GM18861 (cell line): ENCODE measurements around the gene ORMDL2.
"Not testable (repeated sequence)": the region's sequence is repeated elsewhere in the genome, so short reads cannot be mapped to it uniquely, and the experiment has no call there.

ENCODE experiments used
- ATAC-seq: cut with Tn5 transposase; IDR thresholded peaks from one replicate; pipeline ENCODE4 v1.9.1; 2021; ENCODE audit not compliant: unreplicated experiment

The ORMDL2 gene

DNA sequence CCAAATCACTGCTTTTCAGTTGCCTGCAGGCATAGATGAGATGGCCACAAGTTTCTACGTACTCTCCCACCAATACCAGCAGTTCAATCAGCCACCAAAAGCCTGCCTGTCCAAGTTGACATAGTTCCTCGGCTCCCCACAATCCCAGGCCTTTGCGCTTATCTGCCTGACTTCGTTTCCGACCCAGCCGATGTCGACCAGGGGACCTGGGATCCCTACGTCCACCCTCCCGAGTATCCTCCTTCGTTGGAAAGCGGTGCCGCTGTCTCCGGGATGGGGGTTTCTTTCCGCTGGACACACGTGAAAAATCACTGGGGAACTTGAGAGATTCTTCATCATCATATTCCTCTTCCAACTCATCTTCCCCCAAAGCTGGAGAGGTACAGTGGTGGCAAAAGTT, 10.0 kb downstream of the ORMDL2 start:
- ATAC-seq, result no peak

DNA sequence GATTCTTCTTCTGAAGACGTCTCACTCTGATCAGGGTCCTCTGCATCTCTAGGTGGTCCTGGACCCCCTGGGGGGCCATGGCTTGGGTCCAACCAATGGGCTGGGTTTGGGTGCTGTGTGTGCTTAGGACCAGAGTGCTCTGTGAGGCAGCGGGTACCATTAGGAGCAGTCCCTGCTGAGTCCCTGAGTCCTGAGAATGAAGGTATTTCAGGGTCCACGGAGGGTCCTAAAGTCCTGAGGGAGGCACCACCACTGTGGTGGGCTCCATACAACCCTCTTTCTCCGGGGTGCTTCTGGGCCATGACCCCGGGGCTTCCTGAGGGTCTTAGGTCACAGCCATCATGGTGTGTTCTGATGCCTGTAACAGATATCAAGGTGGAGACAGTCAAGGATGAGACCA, 10.5 kb downstream of the ORMDL2 start:
- no peak for ATAC-seq

DNA sequence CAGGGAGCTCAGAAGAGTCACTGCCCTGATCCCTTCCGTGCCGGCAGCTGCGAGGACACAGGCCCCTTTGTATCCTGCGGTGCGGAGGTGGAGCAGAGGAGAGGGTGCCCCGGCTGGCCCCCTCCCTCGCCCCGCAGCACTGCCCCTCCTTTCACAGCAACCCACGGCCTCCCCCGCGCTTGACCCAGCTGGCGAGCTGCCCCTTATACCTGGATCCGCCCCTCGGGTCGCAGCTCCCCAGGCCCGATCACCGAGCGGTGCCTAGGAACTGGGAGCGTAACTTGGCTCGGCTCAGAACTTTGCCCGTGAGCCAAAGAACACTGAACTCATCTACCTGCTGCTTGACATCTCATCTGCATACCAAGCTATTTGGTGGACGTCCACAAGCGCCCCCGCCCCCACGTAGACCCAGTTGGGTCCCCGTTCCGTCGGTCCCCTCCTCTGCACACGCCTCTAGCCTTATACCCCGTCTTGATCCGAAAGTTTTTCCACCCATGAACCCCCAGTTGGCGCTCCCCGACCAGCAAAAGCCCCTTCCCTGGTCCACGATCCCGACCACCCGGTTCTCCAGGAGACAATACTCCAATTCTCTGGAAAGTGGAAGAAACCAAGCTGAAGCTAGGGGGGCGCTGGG, 12.2 kb downstream of the ORMDL2 start:
- ATAC-seq, result no peak

DNA sequence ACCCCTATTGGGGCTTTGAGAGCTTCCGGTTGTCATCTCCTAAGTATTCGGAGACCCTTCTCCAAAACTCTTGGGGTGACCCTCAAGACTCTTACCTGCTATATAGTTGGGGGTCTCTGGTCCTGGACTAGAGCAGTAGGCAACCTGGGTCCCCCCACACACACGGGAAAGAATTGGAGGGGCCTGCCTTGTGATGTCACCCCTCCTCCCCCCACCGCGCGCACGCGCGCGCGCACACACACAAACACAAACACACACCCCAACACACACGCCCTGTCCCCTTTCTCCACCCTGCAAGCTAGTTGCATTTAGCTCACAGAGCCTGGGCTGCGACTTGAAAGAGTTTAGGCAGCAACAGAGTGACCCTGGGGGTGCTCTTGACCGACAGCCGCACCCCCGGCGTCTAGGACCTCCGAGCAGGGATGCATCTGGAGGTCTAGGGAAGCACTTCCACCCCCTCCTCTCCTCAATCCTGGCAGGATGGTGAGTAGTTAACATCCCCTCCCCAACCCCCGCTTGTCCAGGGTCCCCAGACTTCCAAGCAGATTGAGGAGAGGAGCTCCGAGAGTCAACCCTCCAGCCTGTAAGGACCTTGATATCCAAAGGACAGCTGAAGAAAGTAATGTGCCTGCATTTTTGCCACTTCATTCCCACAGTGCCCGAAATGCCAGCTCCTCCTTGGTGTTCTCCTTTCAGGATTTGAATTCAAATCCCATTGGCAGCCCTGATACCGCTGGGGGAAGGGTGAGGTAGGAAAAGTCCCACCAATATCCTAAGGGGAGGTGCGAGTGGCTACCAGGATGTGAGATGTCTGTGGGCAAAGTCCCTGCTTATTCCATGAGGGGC, 13.0 kb downstream of the ORMDL2 start:
- no peak for ATAC-seq

DNA sequence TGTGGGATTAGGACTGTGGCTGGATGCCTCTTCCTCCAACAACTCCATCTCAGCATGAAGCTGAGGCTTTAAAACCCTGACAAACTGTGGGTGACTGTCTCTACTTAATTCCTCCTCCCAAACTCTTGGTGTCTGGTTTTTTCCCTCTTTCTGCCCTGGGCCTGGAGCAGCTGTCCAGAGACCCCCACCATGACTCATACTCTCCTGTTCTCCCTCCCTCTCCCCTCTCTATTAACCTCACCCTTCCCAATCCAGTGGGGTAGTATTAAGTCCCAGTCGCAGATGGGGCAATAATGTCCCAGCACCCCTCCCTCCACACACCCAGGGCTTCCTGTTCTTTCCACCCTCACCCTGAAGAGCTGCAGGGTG, 13.6 kb downstream of the ORMDL2 start:
- no peak for ATAC-seq

DNA sequence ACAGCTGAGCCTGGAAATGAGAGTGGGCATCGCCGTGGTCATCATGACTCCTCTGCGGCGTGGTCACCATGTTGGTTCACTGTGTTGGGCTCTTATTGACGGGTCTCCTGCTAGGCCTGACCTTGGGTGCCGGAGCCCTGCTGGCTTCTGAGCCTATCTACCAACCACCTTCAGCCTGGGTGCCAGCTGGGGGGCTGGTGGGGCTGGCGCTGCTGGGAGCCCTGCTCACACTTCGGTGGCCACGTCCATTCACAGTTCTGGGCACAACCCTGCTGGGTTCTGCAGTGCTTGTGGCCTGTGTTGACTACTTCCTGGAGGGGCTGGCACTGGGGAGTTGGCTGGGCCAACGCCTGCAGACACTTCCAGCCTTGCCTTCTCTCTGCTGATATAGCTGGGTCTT, 15.2 kb downstream of the ORMDL2 start:
- no peak for ATAC-seq

DNA sequence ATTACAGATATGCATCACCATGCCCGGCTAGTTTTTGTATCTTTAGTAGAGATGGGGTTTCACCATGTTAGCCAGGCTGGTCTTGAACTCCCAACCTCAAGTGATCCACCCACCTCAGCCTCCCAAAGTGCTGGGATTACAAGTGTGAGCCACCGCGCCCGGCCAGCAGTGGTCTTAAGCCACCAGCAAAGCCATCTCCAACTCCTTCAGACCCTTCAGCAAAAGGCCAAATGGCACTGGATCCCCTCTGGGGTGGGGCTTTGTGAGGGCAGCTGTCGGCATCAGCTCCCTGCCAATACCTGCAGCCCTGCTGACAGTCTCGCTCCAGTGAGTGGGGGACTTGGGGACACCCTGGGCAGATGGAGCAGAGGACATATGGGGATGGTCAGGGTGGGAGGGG, 16.6 kb downstream of the ORMDL2 start:
- ATAC-seq, result not testable (repeated sequence)

DNA sequence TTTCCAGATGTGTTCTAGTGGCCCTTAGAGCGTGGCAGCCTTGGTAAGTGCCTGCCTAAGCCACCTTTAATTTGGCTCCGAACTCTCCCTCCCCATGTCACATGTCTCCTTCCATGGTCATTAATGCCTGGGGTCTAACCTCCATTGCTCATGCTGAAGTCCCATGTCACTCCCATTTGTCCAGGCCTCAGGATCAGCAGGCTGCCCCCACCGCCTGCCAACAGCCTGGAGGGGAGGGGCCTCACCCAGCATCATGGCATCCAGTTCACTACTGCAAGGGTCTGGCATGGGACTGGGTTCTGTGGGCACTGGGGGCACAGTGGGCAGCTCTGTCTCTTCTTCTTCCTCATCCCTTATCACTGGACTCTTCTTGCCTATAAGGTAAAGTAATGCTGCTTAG, 20.5 kb downstream of the ORMDL2 start:
- no peak for ATAC-seq

DNA sequence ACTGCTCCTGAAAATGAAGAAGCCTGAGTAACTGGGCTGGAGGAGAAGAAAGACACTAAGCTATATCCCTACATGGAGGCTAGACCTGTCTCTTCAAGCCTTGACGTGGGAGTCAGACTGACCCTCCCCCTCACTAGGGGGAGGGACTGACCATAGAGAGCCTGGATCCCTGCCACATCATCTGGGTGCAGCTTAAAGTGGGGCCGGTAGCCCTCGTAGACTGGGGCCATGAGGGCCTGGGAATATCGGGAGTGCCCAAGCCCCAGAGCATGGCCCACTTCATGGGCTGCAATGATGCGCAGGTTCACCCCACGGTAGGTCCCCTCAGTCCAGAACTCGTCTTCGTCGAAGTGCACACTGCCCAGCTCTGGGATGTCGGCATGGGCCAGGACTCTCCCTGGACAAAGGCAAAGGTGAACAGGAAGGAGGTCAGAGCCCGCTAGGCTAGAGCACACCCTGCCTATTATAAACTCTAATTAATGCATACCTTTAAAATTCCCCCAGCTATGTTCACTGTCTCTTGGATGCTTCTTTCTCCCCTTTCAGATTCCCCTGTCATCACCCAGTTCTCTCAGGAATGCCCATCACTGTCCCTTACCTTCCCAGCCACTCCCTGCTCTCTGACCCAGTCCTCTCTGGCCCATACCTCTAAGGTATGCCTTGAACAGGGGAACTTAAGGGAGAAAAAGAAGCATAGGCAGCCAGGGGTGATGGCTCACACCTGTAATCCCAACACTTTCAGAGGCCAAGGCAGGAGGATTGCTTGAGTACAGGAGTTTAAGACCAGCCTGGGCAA, 21.7 kb downstream of the ORMDL2 start:
- ATAC-seq, result no peak

DNA sequence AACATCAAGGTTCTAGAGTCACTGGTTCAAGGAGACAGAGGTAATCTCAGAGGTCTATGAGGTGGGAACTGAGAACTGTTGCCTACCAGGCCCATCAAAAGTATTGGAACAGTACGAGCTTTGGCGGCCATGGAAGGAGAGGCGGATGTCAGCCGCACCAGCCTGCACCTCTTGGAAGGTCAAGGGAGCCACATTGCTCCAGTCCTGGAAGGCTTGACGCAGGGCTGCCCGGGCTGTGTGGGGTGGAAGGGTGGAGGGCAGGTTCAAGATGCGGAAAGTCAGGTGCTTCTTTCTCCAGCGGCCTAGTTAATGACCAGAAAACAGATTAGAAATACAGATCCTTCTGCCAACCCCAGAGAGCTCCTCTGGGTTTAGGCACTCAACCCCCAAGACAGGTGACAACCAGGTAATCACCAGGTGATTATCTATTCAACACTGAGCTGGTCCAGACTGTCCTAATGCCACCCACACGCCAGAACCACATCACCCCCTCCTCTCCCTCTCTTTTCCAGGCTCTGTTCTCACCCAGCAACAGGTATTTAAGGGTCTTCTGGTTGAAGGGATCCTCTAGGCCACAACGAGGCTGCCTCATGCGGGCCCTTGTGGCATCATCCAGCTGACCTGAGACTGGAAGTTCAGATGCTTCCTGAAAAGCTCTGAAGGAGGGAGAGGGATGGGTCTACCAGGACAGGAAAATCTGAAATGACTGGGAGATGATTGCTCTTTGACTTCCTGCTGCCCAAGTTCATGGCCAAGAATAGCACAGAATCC, 22.9 kb downstream of the ORMDL2 start:
- no peak for ATAC-seq

DNA sequence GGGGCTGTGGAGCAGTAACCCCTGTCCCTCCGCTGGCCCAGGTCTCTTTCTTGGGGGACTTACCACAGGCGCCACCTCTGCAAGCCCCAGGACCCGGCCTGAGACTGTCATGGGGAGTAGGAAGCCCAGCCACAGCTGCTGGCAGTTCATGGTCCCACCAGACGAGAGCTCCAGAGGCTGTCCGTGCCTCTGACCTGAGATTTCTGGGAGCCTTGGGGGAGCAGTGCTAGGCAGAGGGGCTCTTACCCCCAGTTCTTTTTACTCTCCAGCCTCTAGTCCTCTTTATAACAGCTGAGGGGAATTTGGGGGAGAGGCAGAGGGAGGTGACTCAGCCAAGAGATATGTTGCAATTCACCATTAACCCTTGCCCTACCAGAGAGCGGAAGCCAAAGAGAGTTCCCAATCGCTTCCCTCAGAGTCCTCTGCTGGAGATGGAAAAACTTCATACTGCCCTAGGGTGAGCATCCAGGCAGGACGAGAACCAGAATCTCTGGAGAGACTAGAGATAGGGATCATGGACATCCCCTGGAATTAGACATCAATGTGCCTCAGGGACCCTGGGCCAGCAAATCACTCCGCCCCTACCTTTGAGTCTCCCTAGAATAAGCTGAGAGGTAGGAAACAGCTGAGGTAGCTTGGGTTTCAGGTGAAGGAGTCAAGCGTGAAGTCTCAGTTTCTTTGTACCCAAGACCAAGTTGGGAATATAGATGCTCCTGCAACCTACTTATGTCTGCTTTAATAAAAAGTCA, 25.0 kb downstream of the ORMDL2 start, which contains the start of gene MMP19:
TSS of gene MMP19 (minus strand) at position 256 of the 749 bp plus-strand sequence. CDS start at position 150, 106 bp downstream.
- no peak for ATAC-seq

DNA sequence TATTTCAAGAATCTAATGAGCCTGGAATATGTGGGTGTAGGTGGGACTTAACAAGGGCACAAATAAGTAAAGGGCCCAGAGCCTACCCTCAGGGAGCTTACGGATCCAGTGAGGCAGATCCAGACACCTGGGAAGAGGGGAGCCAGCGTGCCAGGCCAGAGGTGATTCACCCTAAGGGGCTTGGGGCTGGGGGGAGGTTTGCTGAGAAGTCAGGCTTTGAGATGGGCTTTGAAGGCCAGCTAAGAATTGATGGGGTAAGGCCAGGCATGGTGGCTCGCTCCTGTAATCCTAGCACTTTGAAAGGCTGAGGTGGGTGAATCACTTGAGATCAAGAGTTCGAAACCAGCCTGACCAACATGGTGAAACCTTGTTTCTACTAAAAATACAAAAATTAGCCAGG, 25.6 kb downstream of the ORMDL2 start:
- no peak for ATAC-seq

DNA sequence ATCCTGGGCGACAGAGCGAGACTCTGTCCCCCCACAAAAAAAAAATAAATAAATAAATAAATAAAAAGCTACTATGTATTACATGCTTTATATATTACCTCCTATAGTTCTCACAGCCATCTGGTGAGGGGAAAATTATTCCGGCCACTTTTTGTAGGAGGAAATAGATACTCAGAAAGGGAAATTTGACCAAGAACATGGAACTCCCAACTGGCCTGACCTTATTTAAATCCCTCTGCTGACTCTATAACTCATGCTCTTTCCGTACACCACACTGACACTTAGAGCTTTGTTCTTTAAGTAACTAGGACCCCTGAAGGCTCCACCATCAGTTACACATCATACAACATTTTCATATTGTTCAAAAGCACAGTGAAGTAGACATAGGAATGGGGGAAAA, 27.1 kb downstream of the ORMDL2 start:
- ATAC-seq, result no peak

DNA sequence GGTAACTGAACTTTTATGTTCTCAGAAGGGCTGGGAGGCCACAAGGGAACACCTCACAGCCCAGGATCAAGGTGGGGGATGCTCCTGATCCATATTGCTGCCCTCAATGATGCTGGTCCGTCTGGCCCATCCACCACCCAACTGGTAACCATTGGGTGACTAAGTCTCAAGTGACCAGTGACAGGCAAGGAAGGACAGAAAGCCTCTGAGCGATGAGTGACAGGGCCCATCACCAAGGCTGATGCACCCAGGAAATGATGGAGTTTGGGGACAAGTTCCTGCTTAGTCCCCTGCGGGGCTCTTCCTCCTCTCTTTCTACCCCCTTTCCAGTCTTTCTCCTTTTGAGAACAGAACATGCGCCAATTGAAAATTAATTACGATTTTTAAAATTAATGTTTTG, 27.5 kb downstream of the ORMDL2 start:
- no peak for ATAC-seq

DNA sequence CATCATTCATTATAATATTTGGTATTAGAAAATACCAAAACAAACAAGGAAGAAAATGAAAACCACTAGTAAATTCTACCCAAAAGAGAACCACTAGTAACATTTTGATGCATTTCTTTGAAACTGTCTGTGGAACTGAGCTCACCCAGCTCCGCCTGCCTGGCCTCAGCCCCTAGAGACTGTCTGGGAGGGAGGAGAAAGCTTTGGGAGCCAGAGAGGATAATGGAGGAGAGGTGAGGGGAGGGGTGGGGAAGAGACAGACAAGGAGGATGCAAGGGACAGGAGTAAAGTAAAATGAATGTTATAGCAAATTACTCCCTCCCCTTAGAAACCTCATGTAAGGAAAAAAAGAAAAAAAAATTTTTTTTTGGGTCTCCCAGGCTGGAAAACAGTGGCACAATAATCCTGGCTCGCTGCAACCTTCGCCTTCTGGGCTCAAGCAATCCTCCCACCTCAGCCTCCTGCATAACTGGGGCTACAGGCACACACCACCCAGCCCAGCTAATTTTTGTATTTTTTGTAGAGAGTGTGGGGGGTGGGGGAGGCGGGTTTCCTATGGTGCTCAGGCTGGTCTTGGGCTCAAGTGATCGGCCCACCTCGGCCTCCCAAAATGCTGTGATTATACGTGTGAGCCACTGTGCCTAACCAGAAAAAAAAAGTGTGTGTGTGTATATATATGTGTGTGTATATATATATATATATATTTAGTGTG, 28.1 kb downstream of the ORMDL2 start:
- ATAC-seq, result no peak

DNA sequence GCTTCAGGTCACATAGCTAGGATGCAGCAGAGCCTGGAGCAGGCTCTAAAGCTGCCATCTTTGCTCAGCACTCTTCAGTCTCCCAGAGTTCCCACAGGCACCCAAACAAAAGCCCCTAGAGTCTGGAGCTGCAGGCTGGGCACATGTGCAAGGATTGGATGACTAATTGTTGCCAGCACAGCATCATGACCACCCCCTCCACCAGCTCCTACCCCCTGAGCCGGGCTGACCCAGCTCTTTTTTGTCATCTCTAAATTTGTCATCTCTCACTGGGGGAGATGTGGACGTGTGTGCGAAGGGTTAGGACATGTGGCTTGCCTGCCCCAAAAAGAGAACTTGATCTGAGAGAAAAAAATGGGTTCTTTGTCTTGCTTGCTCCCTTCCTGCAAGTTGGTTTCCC, 29.2 kb downstream of the ORMDL2 start:
- no peak for ATAC-seq

DNA sequence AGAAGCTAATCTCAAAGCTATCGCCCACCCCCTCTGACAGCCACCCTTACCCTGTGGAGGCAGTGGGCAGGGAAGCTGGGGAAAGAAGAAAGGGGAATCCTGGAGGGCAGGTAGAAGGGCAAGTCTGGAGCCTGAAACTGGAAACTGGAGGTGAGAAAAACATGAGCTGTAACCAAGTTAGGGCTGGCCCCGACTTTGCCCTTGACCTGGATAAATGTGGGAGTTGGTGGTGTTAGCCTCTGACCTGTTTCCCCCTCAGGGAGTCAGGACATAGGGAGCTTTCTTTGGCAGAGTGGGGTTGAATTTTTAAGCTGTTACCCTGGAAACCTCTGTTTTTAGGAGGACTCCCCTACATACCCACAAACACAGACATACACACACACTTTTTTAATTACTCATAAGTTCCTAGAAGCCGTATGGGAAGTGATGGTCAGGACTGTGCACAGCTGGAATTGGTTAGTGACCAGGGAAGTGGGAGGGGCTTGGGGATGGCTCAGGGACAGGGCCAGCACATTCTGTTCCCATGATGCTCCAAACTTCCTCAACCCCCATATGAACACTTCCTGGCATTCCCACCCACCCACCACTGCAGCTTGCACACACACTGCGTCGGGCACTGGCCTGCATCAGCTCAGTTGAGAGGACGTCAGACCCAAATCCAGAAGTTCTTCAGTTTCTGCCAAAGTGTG, 29.9 kb downstream of the ORMDL2 start:
- ATAC-seq, result no peak

DNA sequence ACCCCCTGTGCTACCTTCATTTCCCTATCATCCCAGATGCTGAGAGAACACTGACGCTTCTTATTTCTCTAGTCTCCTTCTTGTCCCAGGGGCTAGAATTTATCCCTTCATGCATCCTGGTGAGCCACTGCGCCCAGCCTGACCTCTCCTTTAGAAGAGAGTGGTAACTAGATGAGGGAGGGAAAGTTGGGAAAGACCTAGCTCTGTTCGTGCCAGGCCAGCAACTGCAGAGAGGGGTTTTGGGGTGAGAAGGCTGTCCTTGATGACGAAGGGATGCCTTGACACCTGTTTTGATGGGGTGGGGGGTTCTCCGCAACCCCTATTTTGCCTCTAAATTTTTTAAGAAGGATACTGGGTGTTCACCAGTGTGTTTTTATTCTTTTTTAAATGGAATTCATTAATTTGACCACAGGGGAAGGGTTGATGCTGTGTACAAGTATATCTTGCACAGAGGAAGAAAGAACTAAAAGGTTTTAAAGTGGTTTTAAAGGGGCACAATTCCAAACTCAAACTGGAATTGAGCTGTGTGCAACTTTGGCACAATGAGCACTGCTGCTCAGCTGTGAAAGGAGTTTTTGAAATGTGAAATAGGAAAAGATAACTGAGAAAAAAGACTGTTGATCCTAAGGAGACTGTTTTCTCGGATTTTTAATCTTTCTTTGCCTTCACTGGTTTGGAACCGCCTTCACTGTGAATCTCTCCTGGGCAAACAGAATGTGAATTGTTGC, 31.9 kb downstream of the ORMDL2 start:
- ATAC-seq, result no peak
